NCI-H2029 treated with DMSO at 0.1 percent for 48 hours (cell line): Measurements from ENCODE around the gene HLA-DPA1.
A peak's percentile ranks its signal among the peaks of the same experiment; 100 is the strongest.
"Not testable (repeated sequence)": the region's sequence is repeated elsewhere in the genome, so short reads cannot be mapped to it uniquely, and the experiment has no call there.

Source experiments
- DNase-seq: peaks from one replicate; lab custom pipeline; 2025; lab: John Stamatoyannopoulos, UW

HLA-DPA1 gene

GRCh38 chr6:33073431-33073871 is at the start of gene HLA-DPA1:
Gene HLA-DPA1 (minus strand): TSS chr6:33073649.
- no peak for DNase-seq

GRCh38 chr6:33123181-33123580 is 49.7 kb upstream of the HLA-DPA1 start:
- DNase-seq: no peak

GRCh38 chr6:33120001-33120400 is 46.6 kb upstream of the HLA-DPA1 start:
- no peak for DNase-seq

GRCh38 chr6:33118525-33119123 is 45.2 kb upstream of the HLA-DPA1 start:
- peak; percentile 51 for DNase-seq

GRCh38 chr6:33117811-33118277 is 44.4 kb upstream of the HLA-DPA1 start:
- DNase-seq: no peak

- no peak for DNase-seq
Measured at GRCh38 chr6:33116841-33117711, 43.6 kb upstream of the HLA-DPA1 start.

GRCh38 chr6:33116417-33116816 is 43.0 kb upstream of the HLA-DPA1 start:
- no peak for DNase-seq

- no peak for DNase-seq
Measured at GRCh38 chr6:33114406-33114805, 41.0 kb upstream of the HLA-DPA1 start.

- no peak for DNase-seq
Measured at GRCh38 chr6:33113755-33114154, 40.3 kb upstream of the HLA-DPA1 start.

- no peak for DNase-seq
Measured at GRCh38 chr6:33112148-33112547, 38.7 kb upstream of the HLA-DPA1 start.

- no peak for DNase-seq
Measured at GRCh38 chr6:33108307-33108706, 34.9 kb upstream of the HLA-DPA1 start.

- DNase-seq: no peak
Measured at GRCh38 chr6:33107641-33108040, 34.2 kb upstream of the HLA-DPA1 start.

GRCh38 chr6:33105916-33106871 is 32.7 kb upstream of the HLA-DPA1 start:
- DNase-seq: no peak

- no peak for DNase-seq
Measured at GRCh38 chr6:33105386-33105785, 31.9 kb upstream of the HLA-DPA1 start.

- DNase-seq: no peak
Measured at GRCh38 chr6:33104887-33105286, 31.4 kb upstream of the HLA-DPA1 start.

- no peak for DNase-seq
Measured at GRCh38 chr6:33103776-33104175, 30.3 kb upstream of the HLA-DPA1 start.

GRCh38 chr6:33101121-33101737 is 27.8 kb upstream of the HLA-DPA1 start:
- DNase-seq: not testable (repeated sequence)

GRCh38 chr6:33095681-33096080 is 22.2 kb upstream of the HLA-DPA1 start:
- no peak for DNase-seq

GRCh38 chr6:33093855-33094254 is 20.4 kb upstream of the HLA-DPA1 start:
- DNase-seq: no peak

- DNase-seq: no peak
Measured at GRCh38 chr6:33092385-33092784, 18.9 kb upstream of the HLA-DPA1 start.

GRCh38 chr6:33091957-33092356 is 18.5 kb upstream of the HLA-DPA1 start:
- DNase-seq: no peak
